A549 (cell line): ENCODE data around the gene DMRT1.

Experiments used
- CEBPB ChIP-seq, 2 experiments: fragments of >200 bp in 1 of 2; sonication (Bioruptor Twin) in 1 of 2; formaldehyde crosslinking in 1 of 2; IDR thresholded peaks; 2 replicates each; pipeline ENCODE4 v1.6.1; 2012 to 2016
- KDM5A ChIP-seq: fragments of 200-600 bp; sonication (generic); IDR thresholded peaks from 2 replicates; pipeline ENCODE4 v1.6.1; 2016; ENCODE audit warnings: antibody characterized with exemption, mild to moderate bottlenecking
- MAFK ChIP-seq: fragments of 450-650 bp; IDR thresholded peaks from 2 replicates; pipeline ENCODE4 v1.6.1; 2014; ENCODE audit not compliant: partially characterized antibody
- NR3C1 ChIP-seq: fragments of >200 bp; sonication (Bioruptor Twin); formaldehyde crosslinking; IDR thresholded peaks from 3 replicates; pipeline ENCODE4 v1.6.1; 2017
- PHF8 ChIP-seq: fragments of 200-600 bp; sonication (generic); IDR thresholded peaks from 2 replicates; pipeline ENCODE4 v1.6.1; 2016; ENCODE audit warnings: low read depth, mild to moderate bottlenecking, antibody characterized with exemption, moderate library complexity, borderline replicate concordance
- POLR2A ChIP-seq: IDR thresholded peaks from 2 replicates; pipeline ENCODE4 v1.6.1; 2012; ENCODE audit warnings: mild to moderate bottlenecking, low read length
- RAD21 ChIP-seq, 2 experiments: fragments of >200 bp in 1 of 2; sonication (Bioruptor Twin) in 1 of 2; formaldehyde crosslinking in 1 of 2; IDR thresholded peaks in 1 of 2; conservative IDR thresholded peaks in 1 of 2; 2 replicates in 1 of 2; 3 replicates in 1 of 2; pipeline ENCODE4 v1.6.1; 2012 to 2018; ENCODE audit warnings: inconsistent platforms in 1 of 2
- RCOR1 ChIP-seq: fragments of 150-350 bp; IDR thresholded peaks from 2 replicates; pipeline ENCODE4 v1.6.1; 2014; ENCODE audit warnings: antibody characterized with exemption, low read length, low read depth
- TF ChIP-seq, protein P1 (sequence below): fragments of >200 bp; sonication (Bioruptor Twin); formaldehyde crosslinking; IDR thresholded peaks from 3 replicates; pipeline ENCODE4 v1.5.1; 2016
- TF ChIP-seq, protein P2 (sequence below): IDR thresholded peaks from 2 replicates; pipeline ENCODE4 v1.6.1; 2012
- TF ChIP-seq, protein P3 (sequence below): fragments of 200-600 bp; sonication (generic); IDR thresholded peaks from 2 replicates; pipeline ENCODE4 v1.6.1; 2016; ENCODE audit warnings: antibody characterized with exemption, mild to moderate bottlenecking, moderate library complexity

DNA sequence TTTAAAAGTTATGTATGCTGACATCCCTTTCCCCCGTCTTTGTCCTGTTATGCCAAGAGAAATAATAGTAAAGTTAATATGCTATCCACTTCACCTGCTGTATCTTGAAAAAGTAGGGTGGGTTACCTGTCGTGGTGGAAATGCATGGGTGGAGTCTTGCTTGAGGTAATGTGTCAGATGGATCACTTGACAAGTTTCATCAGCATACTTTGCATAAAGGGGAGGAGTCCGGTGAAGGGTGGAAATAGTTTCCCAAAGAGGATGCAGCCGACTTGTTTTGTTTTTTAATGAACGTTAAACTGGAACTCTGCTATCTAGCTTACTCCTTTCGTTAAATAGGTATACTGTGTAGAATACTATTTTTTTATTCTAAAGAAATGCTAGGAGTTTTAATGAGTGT, 125.9 kb downstream of the DMRT1 start:
- TF ChIP-seq PHF8 (no peak), KDM5A (no peak), CEBPB (IDR thresholded peaks at IDR 0.05) (no peak), NR3C1 (no peak), RAD21 (conservative IDR thresholded peaks at IDR 0.05 in 1 of 2, IDR thresholded peaks at IDR 0.05 in 1 of 2) (no peak), POLR2A (no peak), MAFK (no peak), RCOR1 (no peak)
- TF ChIP-seq, protein P1, sequence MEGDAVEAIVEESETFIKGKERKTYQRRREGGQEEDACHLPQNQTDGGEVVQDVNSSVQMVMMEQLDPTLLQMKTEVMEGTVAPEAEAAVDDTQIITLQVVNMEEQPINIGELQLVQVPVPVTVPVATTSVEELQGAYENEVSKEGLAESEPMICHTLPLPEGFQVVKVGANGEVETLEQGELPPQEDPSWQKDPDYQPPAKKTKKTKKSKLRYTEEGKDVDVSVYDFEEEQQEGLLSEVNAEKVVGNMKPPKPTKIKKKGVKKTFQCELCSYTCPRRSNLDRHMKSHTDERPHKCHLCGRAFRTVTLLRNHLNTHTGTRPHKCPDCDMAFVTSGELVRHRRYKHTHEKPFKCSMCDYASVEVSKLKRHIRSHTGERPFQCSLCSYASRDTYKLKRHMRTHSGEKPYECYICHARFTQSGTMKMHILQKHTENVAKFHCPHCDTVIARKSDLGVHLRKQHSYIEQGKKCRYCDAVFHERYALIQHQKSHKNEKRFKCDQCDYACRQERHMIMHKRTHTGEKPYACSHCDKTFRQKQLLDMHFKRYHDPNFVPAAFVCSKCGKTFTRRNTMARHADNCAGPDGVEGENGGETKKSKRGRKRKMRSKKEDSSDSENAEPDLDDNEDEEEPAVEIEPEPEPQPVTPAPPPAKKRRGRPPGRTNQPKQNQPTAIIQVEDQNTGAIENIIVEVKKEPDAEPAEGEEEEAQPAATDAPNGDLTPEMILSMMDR = no peak
- TF ChIP-seq, protein P2, sequence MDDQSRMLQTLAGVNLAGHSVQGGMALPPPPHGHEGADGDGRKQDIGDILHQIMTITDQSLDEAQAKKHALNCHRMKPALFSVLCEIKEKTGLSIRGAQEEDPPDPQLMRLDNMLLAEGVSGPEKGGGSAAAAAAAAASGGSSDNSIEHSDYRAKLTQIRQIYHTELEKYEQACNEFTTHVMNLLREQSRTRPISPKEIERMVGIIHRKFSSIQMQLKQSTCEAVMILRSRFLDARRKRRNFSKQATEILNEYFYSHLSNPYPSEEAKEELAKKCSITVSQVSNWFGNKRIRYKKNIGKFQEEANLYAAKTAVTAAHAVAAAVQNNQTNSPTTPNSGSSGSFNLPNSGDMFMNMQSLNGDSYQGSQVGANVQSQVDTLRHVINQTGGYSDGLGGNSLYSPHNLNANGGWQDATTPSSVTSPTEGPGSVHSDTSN = no peak
- TF ChIP-seq, protein P3, sequence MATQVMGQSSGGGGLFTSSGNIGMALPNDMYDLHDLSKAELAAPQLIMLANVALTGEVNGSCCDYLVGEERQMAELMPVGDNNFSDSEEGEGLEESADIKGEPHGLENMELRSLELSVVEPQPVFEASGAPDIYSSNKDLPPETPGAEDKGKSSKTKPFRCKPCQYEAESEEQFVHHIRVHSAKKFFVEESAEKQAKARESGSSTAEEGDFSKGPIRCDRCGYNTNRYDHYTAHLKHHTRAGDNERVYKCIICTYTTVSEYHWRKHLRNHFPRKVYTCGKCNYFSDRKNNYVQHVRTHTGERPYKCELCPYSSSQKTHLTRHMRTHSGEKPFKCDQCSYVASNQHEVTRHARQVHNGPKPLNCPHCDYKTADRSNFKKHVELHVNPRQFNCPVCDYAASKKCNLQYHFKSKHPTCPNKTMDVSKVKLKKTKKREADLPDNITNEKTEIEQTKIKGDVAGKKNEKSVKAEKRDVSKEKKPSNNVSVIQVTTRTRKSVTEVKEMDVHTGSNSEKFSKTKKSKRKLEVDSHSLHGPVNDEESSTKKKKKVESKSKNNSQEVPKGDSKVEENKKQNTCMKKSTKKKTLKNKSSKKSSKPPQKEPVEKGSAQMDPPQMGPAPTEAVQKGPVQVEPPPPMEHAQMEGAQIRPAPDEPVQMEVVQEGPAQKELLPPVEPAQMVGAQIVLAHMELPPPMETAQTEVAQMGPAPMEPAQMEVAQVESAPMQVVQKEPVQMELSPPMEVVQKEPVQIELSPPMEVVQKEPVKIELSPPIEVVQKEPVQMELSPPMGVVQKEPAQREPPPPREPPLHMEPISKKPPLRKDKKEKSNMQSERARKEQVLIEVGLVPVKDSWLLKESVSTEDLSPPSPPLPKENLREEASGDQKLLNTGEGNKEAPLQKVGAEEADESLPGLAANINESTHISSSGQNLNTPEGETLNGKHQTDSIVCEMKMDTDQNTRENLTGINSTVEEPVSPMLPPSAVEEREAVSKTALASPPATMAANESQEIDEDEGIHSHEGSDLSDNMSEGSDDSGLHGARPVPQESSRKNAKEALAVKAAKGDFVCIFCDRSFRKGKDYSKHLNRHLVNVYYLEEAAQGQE = no peak
